ENCODE data around the gene IGF2R.

GRCh38 chr6:160124007-160124406 lies 155.1 kb downstream of the IGF2R start:
- TF ChIP-seq CTCF (IDR thresholded peaks at IDR 0.05) = no peak
- TF ChIP-seq POLR2A (IDR thresholded peaks at IDR 0.05) = no peak

Data from vagina (tissue), 2 donors.